CD4-positive, alpha-beta T cell (primary cell): Measurements from ENCODE around the gene RND2. TPM values are rescaled to one million over a fixed set of nuclear protein-coding genes. Genes with fewer than 3 reads are reported as not detected.
"Not testable (repeated sequence)": the region's sequence is repeated elsewhere in the genome, so short reads cannot be mapped to it uniquely, and the experiment has no call there.

ENCODE experiments used
- ATAC-seq: fragments of 200-7000 bp; cut with Tn5 transposase; one replicate; pipeline ENCODE4 v1.10.0; 2022; ENCODE audit warnings: mild to moderate bottlenecking; ENCODE audit not compliant: poor library complexity
- CTCF ChIA-PET: fragments of 350-600 bp; sonication (Branson Sonifier 250); formaldehyde crosslinking; loops from one replicate; lab custom pipeline; 2021; ENCODE audit warnings: antibody characterized with exemption, inconsistent platforms; lab: Charles Lee
- POLR2A ChIA-PET: fragments of 350-600 bp; sonication (Branson Sonifier 250); formaldehyde crosslinking; loops from one replicate; lab custom pipeline; 2021; ENCODE audit warnings: antibody characterized with exemption, inconsistent platforms; lab: Charles Lee
- DNase-seq, 14 experiments: peaks; one replicate each; pipeline ENCODE4 v3.0.0-alpha.2; 2013 to 2020; ENCODE audit warnings: mixed read lengths in 2 of 14
- H3K27ac ChIP-seq, 2 donors: one replicate each; pipeline versions ENCODE4 v1.5.1 to v1.7.0; 2013; ENCODE audit warnings: low read length in 2 of 2, low read depth in 1 of 2, mild to moderate bottlenecking in 1 of 2
- H3K27me3 ChIP-seq, 2 experiments: 1 replicate in 1 of 2; 2 replicates in 1 of 2; pipeline versions ENCODE4 v1.6.1 to v1.7.0; 2013; ENCODE audit warnings: low read length in 2 of 2, control low read depth in 1 of 2, mild to moderate bottlenecking in 1 of 2, moderate library complexity in 1 of 2; ENCODE audit not compliant: insufficient read depth in 2 of 2, control insufficient read depth in 1 of 2
- H3K36me3 ChIP-seq: one replicate; pipeline ENCODE4 v1.6.1; 2013; ENCODE audit warnings: low read length, control low read depth; ENCODE audit not compliant: insufficient read depth
- H3K4me1 ChIP-seq: one replicate; pipeline ENCODE4 v1.6.1; 2013; ENCODE audit warnings: low read length, control low read depth; ENCODE audit not compliant: insufficient read depth
- H3K4me3 ChIP-seq: one replicate; pipeline ENCODE4 v1.5.1; 2013; ENCODE audit warnings: mild to moderate bottlenecking, low read length, moderate library complexity
- H3K9me3 ChIP-seq, 2 experiments: 1 replicate in 1 of 2; 2 replicates in 1 of 2; pipeline versions ENCODE4 v1.6.1 to v1.7.0; 2013; ENCODE audit warnings: low read length in 2 of 2, mild to moderate bottlenecking in 2 of 2, control low read depth in 1 of 2, moderate library complexity in 1 of 2; ENCODE audit not compliant: control insufficient read depth in 1 of 2, insufficient read depth in 1 of 2
- H3K27ac Mint-ChIP-seq: one replicate; pipeline ENCODE4 v1.8.0; 2020; ENCODE audit warnings: mixed read lengths
- H3K27me3 Mint-ChIP-seq: one replicate; pipeline ENCODE4 v1.8.0; 2021; ENCODE audit warnings: mixed read lengths
- H3K36me3 Mint-ChIP-seq: one replicate; pipeline ENCODE4 v1.8.0; 2021; ENCODE audit warnings: low read depth, mixed read lengths
- H3K4me1 Mint-ChIP-seq: one replicate; pipeline ENCODE4 v1.8.0; 2021; ENCODE audit warnings: low read depth, mixed read lengths
- H3K4me3 Mint-ChIP-seq: one replicate; pipeline ENCODE4 v1.8.0; 2020; ENCODE audit warnings: mild to moderate bottlenecking, mixed read lengths
- H3K9me3 Mint-ChIP-seq: one replicate; pipeline ENCODE4 v1.8.0; 2020; ENCODE audit warnings: mixed read lengths
- intact Hi-C, 2 experiments: fragments of 100-400 bp; cut with DNase I in 1 of 2; cut with micrococcal nuclease in 1 of 2; formaldehyde crosslinking; loops; one replicate each; pipeline versions ENCODE4 v1.15.1 to v1.9.0; 2023 to 2025; cut with DNase I, micrococcal nuclease
- total RNA-seq, 174 experiments: library from RNA in 2 of 174; stranded (reverse) in 2 of 174; gene quantifications; one replicate each; pipeline ENCODE4 v1.2.3 and lab custom pipeline; 2021 to 2026
- TF ChIP-seq, protein P1 (sequence below): fragments of 200-600 bp; IDR thresholded peaks from one replicate; pipeline ENCODE4 v1.8.0; 2022; ENCODE audit warnings: antibody characterized with exemption, mild to moderate bottlenecking

Gene RND2
- total RNA-seq, 2 experiments from 2014 or later: 0.27 to 0.28 TPM

DNA sequence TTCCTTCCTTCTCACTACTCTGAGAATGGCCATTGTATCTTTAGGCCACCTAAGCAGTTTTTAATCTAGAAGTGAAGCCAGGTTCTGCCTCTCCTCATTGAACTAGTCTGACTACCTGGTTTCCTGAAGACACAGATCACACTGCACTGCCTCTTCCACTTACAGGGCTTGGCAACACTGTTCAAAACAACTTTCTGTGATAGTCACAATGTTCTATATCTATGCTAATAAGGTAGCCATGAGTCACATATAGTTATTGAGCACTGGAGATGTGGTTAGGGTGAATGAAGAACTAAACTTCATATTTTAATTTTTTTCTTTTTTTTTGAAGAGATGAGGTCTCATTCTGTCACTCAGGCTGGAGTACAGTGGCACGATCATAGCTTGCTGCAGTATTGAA lies 26.9 kb downstream of the RND2 start:
- no peak overlapping the region for H3K4me3 Mint-ChIP-seq
- H3K9me3 ChIP-seq: no peaks in the 10 kb centered on the region
- H3K36me3 ChIP-seq: no peaks in the 10 kb centered on the region
- no peaks in the 10 kb centered on the region for H3K27me3 Mint-ChIP-seq
- H3K4me1 Mint-ChIP-seq: no peaks in the 10 kb centered on the region
- no peaks in the 10 kb centered on the region for H3K27me3 ChIP-seq
- no peak overlapping the region for H3K27ac Mint-ChIP-seq
- no peaks in the 10 kb centered on the region for H3K9me3 Mint-ChIP-seq
- H3K4me3 ChIP-seq: no peak overlapping the region
- intact Hi-C loops: no loop called here
- TF ChIP-seq, protein P1, sequence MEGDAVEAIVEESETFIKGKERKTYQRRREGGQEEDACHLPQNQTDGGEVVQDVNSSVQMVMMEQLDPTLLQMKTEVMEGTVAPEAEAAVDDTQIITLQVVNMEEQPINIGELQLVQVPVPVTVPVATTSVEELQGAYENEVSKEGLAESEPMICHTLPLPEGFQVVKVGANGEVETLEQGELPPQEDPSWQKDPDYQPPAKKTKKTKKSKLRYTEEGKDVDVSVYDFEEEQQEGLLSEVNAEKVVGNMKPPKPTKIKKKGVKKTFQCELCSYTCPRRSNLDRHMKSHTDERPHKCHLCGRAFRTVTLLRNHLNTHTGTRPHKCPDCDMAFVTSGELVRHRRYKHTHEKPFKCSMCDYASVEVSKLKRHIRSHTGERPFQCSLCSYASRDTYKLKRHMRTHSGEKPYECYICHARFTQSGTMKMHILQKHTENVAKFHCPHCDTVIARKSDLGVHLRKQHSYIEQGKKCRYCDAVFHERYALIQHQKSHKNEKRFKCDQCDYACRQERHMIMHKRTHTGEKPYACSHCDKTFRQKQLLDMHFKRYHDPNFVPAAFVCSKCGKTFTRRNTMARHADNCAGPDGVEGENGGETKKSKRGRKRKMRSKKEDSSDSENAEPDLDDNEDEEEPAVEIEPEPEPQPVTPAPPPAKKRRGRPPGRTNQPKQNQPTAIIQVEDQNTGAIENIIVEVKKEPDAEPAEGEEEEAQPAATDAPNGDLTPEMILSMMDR: no peak
- DNase-seq (no peak), ATAC-seq (no peak)
- ChIA-PET CTCF (no interaction called here), POLR2A (no interaction called here)
- no peak overlapping the region for H3K27ac ChIP-seq
- H3K36me3 Mint-ChIP-seq: no peaks in the 10 kb centered on the region
- no peaks in the 10 kb centered on the region for H3K4me1 ChIP-seq

DNA sequence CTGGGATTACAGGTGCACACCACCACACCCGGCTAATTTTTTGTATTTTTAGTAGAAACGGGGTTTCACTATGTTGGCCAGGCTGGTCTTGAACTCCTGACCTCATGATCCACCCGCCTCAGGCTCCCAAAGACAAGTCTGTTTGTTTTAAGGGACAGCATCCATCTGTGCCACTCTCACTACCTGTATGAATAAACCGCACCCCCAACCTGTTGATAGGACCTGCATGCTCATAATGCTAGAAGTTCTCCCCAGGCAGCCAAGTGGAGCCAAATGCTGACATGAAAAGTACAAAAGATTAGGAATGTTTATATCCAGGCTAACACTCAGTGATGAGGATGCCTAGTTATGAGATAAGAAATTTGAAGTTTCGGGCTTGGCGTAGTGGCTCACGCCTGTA lies 28.0 kb downstream of the RND2 start:
- not testable (repeated sequence) for H3K36me3 ChIP-seq

DNA sequence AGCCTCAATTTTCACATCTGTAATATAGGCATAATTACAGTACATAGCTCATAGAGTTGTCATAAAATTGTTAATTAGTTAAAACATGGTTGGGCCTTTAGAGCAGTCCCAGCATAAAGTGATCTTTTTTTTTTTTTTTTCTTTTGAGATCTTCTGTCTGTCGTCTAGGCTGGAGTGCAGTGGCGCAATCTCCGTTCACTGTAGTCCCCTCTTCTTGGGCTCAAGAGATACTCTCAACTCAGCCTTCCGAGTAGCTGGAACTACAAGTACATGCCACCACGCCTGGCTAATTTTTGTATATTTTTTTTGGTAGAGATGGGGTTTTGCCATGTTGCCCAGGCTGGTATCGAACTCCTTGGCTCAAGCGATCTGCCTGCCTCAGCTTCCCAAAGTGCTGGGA lies 31.0 kb downstream of the RND2 start:
- CTCF ChIA-PET: interaction anchor here (0.7 kb wide), 1 partner anchor 59 kb away, joined by 3 read pairs; no protein-coding TSS in a partner anchor
- H3K27ac Mint-ChIP-seq: no peak overlapping the region
- H3K27me3 Mint-ChIP-seq: no peaks in the 10 kb centered on the region

More for the DNA sequence above, 28.0 kb downstream of the RND2 start:
- H3K36me3 Mint-ChIP-seq, intact Hi-C loops, POLR2A ChIA-PET, H3K9me3 Mint-ChIP-seq, H3K27ac Mint-ChIP-seq, H3K4me3 ChIP-seq, H3K4me1 ChIP-seq, H3K9me3 ChIP-seq, CTCF ChIA-PET, H3K4me1 Mint-ChIP-seq, H3K27me3 ChIP-seq, DNase-seq, ATAC-seq, H3K27ac ChIP-seq, H3K4me3 Mint-ChIP-seq, H3K27me3 Mint-ChIP-seq: not testable (repeated sequence)

More for the DNA sequence above, 31.0 kb downstream of the RND2 start:
- Histone ChIP-seq H3K4me1 (no peaks in the 10 kb centered on the region), H3K4me3 (no peak overlapping the region), H3K9me3 (no peaks in the 10 kb centered on the region), H3K27me3 (no peaks in the 10 kb centered on the region), H3K27ac (no peak overlapping the region), H3K36me3 (no peaks in the 10 kb centered on the region)
- H3K4me1 Mint-ChIP-seq: no peaks in the 10 kb centered on the region
- POLR2A ChIA-PET: interaction anchor here (0.5 kb wide), 1 partner anchor 180 kb away, joined by 3 read pairs; no protein-coding TSS in a partner anchor
- ATAC-seq: no peak
- no peak overlapping the region for H3K4me3 Mint-ChIP-seq
- TF ChIP-seq, protein P1: no peak
- no peak for DNase-seq
- H3K9me3 Mint-ChIP-seq: no peaks in the 10 kb centered on the region
- intact Hi-C loops: no loop called here
- H3K36me3 Mint-ChIP-seq: no peaks in the 10 kb centered on the region
